K562 (cell line): ENCODE results near the gene MEOX2. TPM values are rescaled to one million over a fixed set of nuclear protein-coding genes. Genes with fewer than 3 reads are reported as not detected.

ENCODE experiments used
- ATAC-seq: fragments of 200-7000 bp; cut with Tn5 transposase; 3 replicates; pipeline ENCODE4 v1.9.1; 2020; ENCODE audit warnings: moderate library complexity
- BruUV-seq: library from RNA; stranded (reverse); fragments of 400-500 nt; replicated peaks from 2 replicates; lab custom pipeline; 2021; lab: Mats Ljungman, UMichigan
- CTCF ChIA-PET: fragments of 300-600 bp; formaldehyde crosslinking; extraction: SDS; loops from one replicate; lab custom pipeline; 2021; ENCODE audit warnings: low intra/inter-chr PET ratio; lab: Yijun Ruan, JAX
- POLR2A ChIA-PET: fragments of 300-600, 350-650 bp; sonication (Branson Sonifier 250); formaldehyde crosslinking; extraction: SDS; loops from one replicate; lab custom pipeline; 2021; ENCODE audit warnings: antibody characterized with exemption, inconsistent platforms; lab: Yijun Ruan, JAX
- DNase-seq, 4 experiments: peaks; one replicate each; pipeline versions ENCODE4 v3.0.0 to v3.0.0-alpha.2; 2011 to 2018; ENCODE audit warnings: low spot score in 3 of 4, mixed read lengths in 3 of 4; ENCODE audit errors: extremely low read depth in 1 of 4
- FAIRE-seq: peaks from 2 replicates; lab custom pipeline; 2011; peaks lifted over from hg19 to GRCh38; lab: Jason Lieb, UNC
- H2AFZ ChIP-seq: 2 replicates; pipeline ENCODE4 v1.6.0; 2011; ENCODE audit warnings: low read depth, low read length, control low read depth, inconsistent platforms
- H3K27ac ChIP-seq: fragments of 200-600 bp; 3 replicates; pipeline ENCODE4 v1.8.0; 2011; ENCODE audit warnings: low read depth, mild to moderate bottlenecking, control low read depth, inconsistent platforms, low read length, moderate library complexity, mixed read lengths; ENCODE audit errors: extremely low read depth
- H3K27me3 ChIP-seq, 2 experiments: fragments of 300-600 bp in 1 of 2; 2 replicates in 1 of 2; 3 replicates in 1 of 2; pipeline versions ENCODE4 v1.6.0 to v1.8.0; 2011; ENCODE audit warnings: inconsistent platforms in 2 of 2, low read length in 2 of 2, mild to moderate bottlenecking in 1 of 2, mixed read lengths in 1 of 2, moderate library complexity in 1 of 2; ENCODE audit not compliant: control insufficient read depth in 2 of 2, insufficient read depth in 2 of 2
- H3K36me3 ChIP-seq: fragments of 300-600 bp; 3 replicates; pipeline ENCODE4 v1.8.0; 2011; ENCODE audit warnings: mild to moderate bottlenecking, low read length, inconsistent platforms; ENCODE audit not compliant: control insufficient read depth, insufficient read depth
- H3K4me1 ChIP-seq, 2 experiments: fragments of 200-600 bp in 1 of 2; replicated peaks in 1 of 2; 2 replicates in 1 of 2; 3 replicates in 1 of 2; pipeline versions ENCODE4 v1.5.1 to v1.8.0; 2011; ENCODE audit warnings: inconsistent platforms in 2 of 2, low read length in 2 of 2, mild to moderate bottlenecking in 1 of 2, mixed read lengths in 1 of 2, moderate library complexity in 1 of 2; ENCODE audit not compliant: control insufficient read depth in 2 of 2, insufficient read depth in 2 of 2
- H3K4me2 ChIP-seq: 2 replicates; pipeline ENCODE4 v1.6.1; 2011; ENCODE audit warnings: low read length, control low read depth, inconsistent platforms, mixed read lengths; ENCODE audit not compliant: insufficient read depth
- H3K4me3 ChIP-seq: fragments of 200-600 bp; sonication (generic), shearing (Covaris generic); 2 replicates; pipeline ENCODE4 v1.5.1; 2016; ENCODE audit warnings: control low read depth, inconsistent platforms
- H3K79me2 ChIP-seq: fragments of 200-600 bp; 3 replicates; pipeline ENCODE4 v1.8.0; 2011; ENCODE audit warnings: low read length, inconsistent platforms; ENCODE audit not compliant: control insufficient read depth, insufficient read depth
- H3K9ac ChIP-seq, 2 experiments: 2 replicates each; pipeline versions ENCODE4 v1.6.0 to v1.6.1; 2011; ENCODE audit warnings: low read depth in 2 of 2, low read length in 2 of 2, control low read depth in 1 of 2, inconsistent platforms in 1 of 2, mild to moderate bottlenecking in 1 of 2, mixed read lengths in 1 of 2; ENCODE audit not compliant: insufficient read depth in 1 of 2
- H3K9me1 ChIP-seq: one replicate; pipeline ENCODE4 v1.6.0; 2011; ENCODE audit warnings: inconsistent platforms, mild to moderate bottlenecking, low read length, moderate library complexity; ENCODE audit not compliant: control insufficient read depth, insufficient read depth
- H3K9me3 ChIP-seq: replicated peaks from 2 replicates; pipeline ENCODE4 v1.5.1; 2011; ENCODE audit warnings: low read depth, low read length, inconsistent platforms; ENCODE audit not compliant: control insufficient read depth, insufficient read depth
- H4K20me1 ChIP-seq: replicated peaks from 2 replicates; pipeline ENCODE4 v1.6.1; 2011; ENCODE audit warnings: low read length, inconsistent platforms, mixed read lengths; ENCODE audit not compliant: control insufficient read depth, insufficient read depth
- CHAMP1 ChIP-seq: fragments of 450-650 bp; IDR thresholded peaks from 2 replicates; pipeline ENCODE4 v1.6.1; 2016; ENCODE audit warnings: mild to moderate bottlenecking
- CHD1 ChIP-seq: fragments of 200-600 bp; sonication (generic); IDR thresholded peaks from one replicate; pipeline ENCODE4 v1.6.1; 2012; ENCODE audit warnings: mild to moderate bottlenecking, moderate library complexity, low read length, inconsistent platforms
- DACH1 ChIP-seq: fragments of 450-650 bp; IDR thresholded peaks from 2 replicates; pipeline ENCODE4 v1.6.1; 2018; ENCODE audit not compliant: partially characterized antibody
- FIP1L1 ChIP-seq: fragments of 200-400 bp; formaldehyde crosslinking; IDR thresholded peaks from 2 replicates; pipeline ENCODE4 v1.6.1; 2018; ENCODE audit warnings: mild to moderate bottlenecking, low read depth, low read length; ENCODE audit not compliant: poor library complexity, severe bottlenecking
- NFYB ChIP-seq: IDR thresholded peaks from 2 replicates; pipeline ENCODE4 v1.6.1; 2011; ENCODE audit warnings: mild to moderate bottlenecking, moderate library complexity; ENCODE audit not compliant: insufficient read length; ENCODE audit errors: extremely low read depth
- RBM34 ChIP-seq: fragments of 200-400 bp; formaldehyde crosslinking; IDR thresholded peaks from 2 replicates; pipeline ENCODE4 v1.6.1; 2018; ENCODE audit warnings: low read length, borderline replicate concordance; ENCODE audit not compliant: insufficient read depth
- RREB1 ChIP-seq: fragments of 250-450 bp; sonication (Bioruptor Pico); IDR thresholded peaks from 2 replicates; pipeline ENCODE4 v1.4.0; 2020
- TFAM ChIP-seq: fragments of 250-450 bp; sonication (Bioruptor Pico); conservative IDR thresholded peaks from 2 replicates; pipeline ENCODE4 v1.5.0; 2021; ENCODE audit warnings: mild to moderate bottlenecking, moderate library complexity
- ZNF184 ChIP-seq: sonication (generic); formaldehyde crosslinking; IDR thresholded peaks from 2 replicates; pipeline ENCODE4 v1.5.0; 2020; ENCODE audit warnings: missing genetic modification reagents
- ZNF518B ChIP-seq: fragments of 250-450 bp; sonication (Bioruptor Pico); IDR thresholded peaks from 2 replicates; pipeline ENCODE4 v1.5.0; 2021; ENCODE audit warnings: mild to moderate bottlenecking, moderate library complexity
- ZNF780A ChIP-seq: fragments of 250-450 bp; sonication (Bioruptor Pico); IDR thresholded peaks from 2 replicates; pipeline ENCODE4 v1.5.0; 2021; ENCODE audit warnings: mild to moderate bottlenecking
- WGBS: fragments of 100-300 bp; shearing (Covaris generic); methylation state at CpG from one replicate; pipeline ENCODE4 v1.1.6; 2016; ENCODE audit warnings: low coverage, mixed read lengths; ENCODE audit not compliant: insufficient coverage; ENCODE audit errors: missing lambda C conversion rate; 5-methylcytosine and 5-hydroxymethylcytosine counted together
- in situ Hi-C: fragments of 300-500 bp; cut with MboI; formaldehyde crosslinking; loops from 4 replicates; pipeline ENCODE4 v1.15.0; 2018; ENCODE audit warnings: inconsistent platforms, mixed read lengths
- intact Hi-C: fragments of 100-400 bp; cut with micrococcal nuclease; formaldehyde crosslinking; loops from 2 replicates; pipeline ENCODE4 v1.14.2; 2022
- polyA plus RNA-seq, 8 experiments: library from polyadenylated mRNA; depleted of rRNA in 4 of 8; stranded (reverse) in 5 of 8; unstranded in 3 of 8; fragments of >200 nt; fragmentation: Nextera tagmentation in 2 of 8; fragmentation: Illumina TruSeq in 1 of 8; extraction: Ambion mirVana in 2 of 8; extraction: Trizol in 1 of 8; gene quantifications; 2 replicates each; pipeline versions ENCODE4 v1.2.1 to v1.2.3, GENCODE V29; 2011 to 2014; ENCODE audit warnings: inconsistent platforms in 1 of 8, missing spikeins in 1 of 8
- total RNA-seq, 7 experiments: library from RNA; depleted of rRNA in 6 of 7; stranded (reverse); fragments of >200 nt in 6 of 7; fragmentation: Illumina TruSeq in 2 of 7; extraction: Trizol in 2 of 7; gene quantifications; 2 replicates each; pipeline versions ENCODE4 v1.2.1 to v1.2.3, GENCODE V29; 2011 to 2021; ENCODE audit warnings: low replicate concordance in 1 of 7

MEOX2 gene
- total and polyA plus RNA-seq, 9 of the 15 experiments (the other 6 are each of a cell fraction or from before 2014, with no cell fraction given), result not detected

- Histone ChIP-seq H3K4me1 (no peaks in the 10 kb centered on the region), H3K79me2 (no peaks in the 10 kb centered on the region), H3K9me1 (no peaks in the 10 kb centered on the region), H3K27ac (no peak overlapping the region), H2AFZ (no peak overlapping the region), H3K4me2 (no peak overlapping the region), H3K27me3 (no peaks in the 10 kb centered on the region), H3K4me3 (no peak overlapping the region), H3K9ac (no peak overlapping the region), H3K9me3 (no peaks in the 10 kb centered on the region; the same call in 1 of the 2 replicates), H4K20me1 (no peaks in the 10 kb centered on the region), H3K36me3 (no peaks in the 10 kb centered on the region)
- 0% methylated on average over 1 of the region's 1 CpG for WGBS
- ATAC-seq, result no peak
- intact Hi-C loops (no loop called here), in situ Hi-C loops (no loop called here)
- FAIRE-seq, result no peak
- DNase-seq, result no peak
- BruUV-seq, result no TSS peak
- ChIA-PET CTCF (no interaction called here), POLR2A (no interaction called here)
- TF ChIP-seq DACH1 (no peak), FIP1L1 (no peak), CHD1 (no peak), TFAM (CRISPR knock-in tag) (no peak), CHAMP1 (no peak), RBM34 (no peak), ZNF184 (no peak), RREB1 (CRISPR knock-in tag) (no peak), ZNF780A (no peak), ZNF518B (CRISPR knock-in tag) (no peak), NFYB (no peak)
Observed at GRCh38 chr7:15625466-15625865, 61.0 kb downstream of the MEOX2 start.
